Measurements from ENCODE around the gene EVI2B.

Gene EVI2B

DNA sequence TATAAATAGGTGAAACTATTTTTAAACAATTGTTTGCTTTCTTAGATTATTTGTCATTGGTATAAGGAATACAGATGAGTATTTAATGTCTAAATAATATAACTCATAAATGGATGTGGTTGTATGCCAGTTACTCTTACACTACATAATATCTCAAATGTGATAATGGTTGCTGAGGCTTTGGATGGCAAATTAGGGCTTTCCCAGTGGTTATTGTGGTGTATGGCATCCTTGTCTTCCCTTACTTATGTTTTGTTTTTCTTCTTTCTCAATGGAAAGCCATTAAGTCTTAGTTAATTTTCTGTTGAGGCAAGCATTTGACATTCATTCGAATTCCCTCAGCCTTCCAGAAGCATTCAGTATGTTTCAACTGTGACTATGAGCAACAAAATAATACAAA lies 27.3 kb downstream of the EVI2B start:
- H3K4me3 ChIP-seq (ENCODE audit: low read depth, low read length), result no peak overlapping the region
- TF ChIP-seq, protein P1, sequence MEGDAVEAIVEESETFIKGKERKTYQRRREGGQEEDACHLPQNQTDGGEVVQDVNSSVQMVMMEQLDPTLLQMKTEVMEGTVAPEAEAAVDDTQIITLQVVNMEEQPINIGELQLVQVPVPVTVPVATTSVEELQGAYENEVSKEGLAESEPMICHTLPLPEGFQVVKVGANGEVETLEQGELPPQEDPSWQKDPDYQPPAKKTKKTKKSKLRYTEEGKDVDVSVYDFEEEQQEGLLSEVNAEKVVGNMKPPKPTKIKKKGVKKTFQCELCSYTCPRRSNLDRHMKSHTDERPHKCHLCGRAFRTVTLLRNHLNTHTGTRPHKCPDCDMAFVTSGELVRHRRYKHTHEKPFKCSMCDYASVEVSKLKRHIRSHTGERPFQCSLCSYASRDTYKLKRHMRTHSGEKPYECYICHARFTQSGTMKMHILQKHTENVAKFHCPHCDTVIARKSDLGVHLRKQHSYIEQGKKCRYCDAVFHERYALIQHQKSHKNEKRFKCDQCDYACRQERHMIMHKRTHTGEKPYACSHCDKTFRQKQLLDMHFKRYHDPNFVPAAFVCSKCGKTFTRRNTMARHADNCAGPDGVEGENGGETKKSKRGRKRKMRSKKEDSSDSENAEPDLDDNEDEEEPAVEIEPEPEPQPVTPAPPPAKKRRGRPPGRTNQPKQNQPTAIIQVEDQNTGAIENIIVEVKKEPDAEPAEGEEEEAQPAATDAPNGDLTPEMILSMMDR (IDR thresholded peaks at IDR 0.05; ENCODE audit: borderline replicate concordance, insufficient read depth, low read depth, low read length), result no peak

DNA sequence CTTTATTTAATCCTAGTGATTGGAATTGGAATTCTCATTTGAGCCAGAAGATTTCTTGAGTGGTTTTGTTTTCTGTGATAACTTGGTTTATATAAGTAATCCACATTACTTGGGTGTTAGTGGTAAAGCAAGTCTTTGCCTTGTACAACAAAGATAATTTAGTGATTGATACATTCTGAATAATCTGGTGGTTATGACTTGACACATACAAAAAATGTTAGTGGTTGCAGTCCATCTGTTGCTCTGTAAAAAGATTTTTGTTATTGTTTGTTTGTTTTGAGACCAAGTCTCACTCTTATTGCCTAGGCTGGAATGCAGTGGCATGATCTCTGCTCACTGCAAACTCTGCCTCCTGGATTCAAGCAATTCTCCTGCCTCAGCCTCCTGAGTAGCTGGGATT lies 30.0 kb downstream of the EVI2B start:
- no peak overlapping the region for H3K4me3 ChIP-seq (ENCODE audit: low read depth, low read length)
- TF ChIP-seq, protein P1 (IDR thresholded peaks at IDR 0.05; ENCODE audit: borderline replicate concordance, insufficient read depth, low read depth, low read length), result no peak

DNA sequence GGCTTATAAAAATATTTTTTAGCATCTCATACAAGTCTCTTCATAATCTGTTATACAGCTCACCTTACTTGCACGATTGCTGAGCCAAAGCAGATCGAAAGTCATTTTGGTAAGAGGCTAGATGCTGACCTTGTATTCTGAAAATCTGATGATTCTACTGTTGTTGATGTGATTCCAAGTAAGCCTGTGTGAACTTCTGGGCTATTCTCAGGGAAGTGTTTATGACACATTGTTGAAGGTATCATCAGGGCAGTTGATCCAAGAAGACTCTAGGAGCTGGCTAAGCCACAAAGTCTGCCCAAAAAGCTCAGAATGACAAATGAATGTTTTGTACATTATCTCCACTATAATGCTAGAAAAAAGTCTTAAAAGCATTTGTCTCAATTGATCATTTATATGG lies 32.8 kb downstream of the EVI2B start:
- H3K4me3 ChIP-seq (ENCODE audit: low read depth, low read length), result no peak overlapping the region
- TF ChIP-seq, protein P1 (IDR thresholded peaks at IDR 0.05; ENCODE audit: borderline replicate concordance, insufficient read depth, low read depth, low read length), result no peak

DNA sequence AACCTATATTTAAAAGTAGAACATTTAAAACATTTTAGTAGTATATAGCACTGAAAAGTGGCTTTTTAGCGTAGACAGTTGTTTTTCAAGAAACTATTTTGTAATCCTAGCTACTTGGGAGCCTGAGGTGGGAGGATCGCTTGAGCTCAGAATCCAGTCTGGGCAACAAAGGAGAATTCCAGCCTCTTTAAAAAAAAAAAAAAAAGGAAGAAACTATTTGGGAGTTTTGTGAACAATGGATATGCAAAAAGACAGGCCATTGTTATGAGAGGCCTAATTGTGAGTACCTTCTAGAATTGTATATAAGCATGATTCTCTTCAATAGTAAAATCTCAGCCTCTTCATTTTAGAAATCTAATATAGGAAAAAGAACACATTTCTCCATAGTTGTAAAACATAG lies 34.5 kb downstream of the EVI2B start:
- H3K4me3 ChIP-seq (ENCODE audit: low read depth, low read length), result no peak overlapping the region
- TF ChIP-seq, protein P1 (IDR thresholded peaks at IDR 0.05; ENCODE audit: borderline replicate concordance, insufficient read depth, low read depth, low read length), result no peak

DNA sequence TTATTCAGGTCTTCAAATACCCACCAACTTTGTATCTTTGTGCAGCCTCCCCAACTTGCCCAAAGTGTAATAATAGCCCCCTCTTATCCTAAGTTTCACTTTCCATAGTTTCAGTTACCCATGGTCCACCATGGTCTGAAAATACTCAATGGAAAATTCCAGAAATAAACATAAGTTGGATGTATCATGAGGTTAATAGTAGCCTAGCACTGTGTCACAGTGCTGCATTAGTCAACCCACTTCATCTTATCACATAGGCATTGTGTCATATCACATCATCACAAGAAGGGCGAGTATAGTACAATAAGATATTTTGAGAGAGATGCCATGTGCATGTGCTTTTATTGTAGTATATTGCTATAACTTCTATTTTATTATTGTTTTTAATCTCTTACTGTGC lies 38.7 kb downstream of the EVI2B start:
- no peak overlapping the region for H3K4me3 ChIP-seq (ENCODE audit: low read depth, low read length)

DNA sequence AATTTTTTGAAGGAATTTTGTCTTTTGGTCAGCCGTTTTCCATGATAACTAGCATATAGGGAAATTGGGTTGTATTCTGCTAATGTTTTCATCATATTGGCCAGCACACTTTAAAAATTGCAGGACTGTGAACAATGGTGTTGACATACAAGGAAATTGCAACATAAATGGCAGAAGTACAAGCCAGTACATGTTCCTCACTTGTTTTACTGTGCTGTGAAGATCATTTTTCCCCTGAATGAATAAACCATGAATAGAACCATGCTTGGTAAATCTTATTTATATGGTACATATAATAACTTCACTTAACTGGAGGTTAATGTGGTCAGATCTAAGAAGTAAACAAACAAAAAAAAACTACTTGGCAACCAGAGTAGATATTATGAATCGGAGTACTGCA lies 39.6 kb downstream of the EVI2B start:
- H3K4me3 ChIP-seq (ENCODE audit: low read depth, low read length), result no peak overlapping the region
- TF ChIP-seq, protein P1 (IDR thresholded peaks at IDR 0.05; ENCODE audit: borderline replicate concordance, insufficient read depth, low read depth, low read length), result no peak

More for the DNA sequence above, 38.7 kb downstream of the EVI2B start:
- TF ChIP-seq, protein P1 (IDR thresholded peaks at IDR 0.05; ENCODE audit: borderline replicate concordance, insufficient read depth, low read depth, low read length), result no peak

DNA sequence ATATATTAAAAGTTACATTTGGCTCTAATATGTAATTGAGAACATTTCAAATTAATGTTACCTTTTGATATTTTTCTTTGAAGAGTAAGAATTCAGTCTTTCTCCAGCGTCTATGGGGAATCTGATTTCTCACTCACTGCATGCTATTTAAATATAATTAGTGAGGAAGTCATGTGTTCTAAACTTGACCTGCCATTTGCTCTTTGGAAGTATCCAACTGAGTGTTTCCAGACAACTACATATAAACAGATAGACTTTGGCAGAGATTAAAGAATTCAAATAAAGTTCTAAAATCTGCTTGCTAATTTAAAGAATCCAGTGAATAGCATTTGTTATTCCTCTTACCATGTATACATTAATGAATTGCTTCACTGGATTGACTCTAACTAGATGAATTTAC lies 40.3 kb downstream of the EVI2B start:
- no peak overlapping the region for H3K4me3 ChIP-seq (ENCODE audit: low read depth, low read length)
- TF ChIP-seq, protein P1 (IDR thresholded peaks at IDR 0.05; ENCODE audit: borderline replicate concordance, insufficient read depth, low read depth, low read length), result no peak
